ENCODE data around the gene FAM83E. TPM values are rescaled to one million over a fixed set of nuclear protein-coding genes. Genes with fewer than 3 reads are reported as not detected.

The FAM83E gene
- total RNA-seq, 1 experiment from 2014 or later = 8.8 TPM

DNA sequence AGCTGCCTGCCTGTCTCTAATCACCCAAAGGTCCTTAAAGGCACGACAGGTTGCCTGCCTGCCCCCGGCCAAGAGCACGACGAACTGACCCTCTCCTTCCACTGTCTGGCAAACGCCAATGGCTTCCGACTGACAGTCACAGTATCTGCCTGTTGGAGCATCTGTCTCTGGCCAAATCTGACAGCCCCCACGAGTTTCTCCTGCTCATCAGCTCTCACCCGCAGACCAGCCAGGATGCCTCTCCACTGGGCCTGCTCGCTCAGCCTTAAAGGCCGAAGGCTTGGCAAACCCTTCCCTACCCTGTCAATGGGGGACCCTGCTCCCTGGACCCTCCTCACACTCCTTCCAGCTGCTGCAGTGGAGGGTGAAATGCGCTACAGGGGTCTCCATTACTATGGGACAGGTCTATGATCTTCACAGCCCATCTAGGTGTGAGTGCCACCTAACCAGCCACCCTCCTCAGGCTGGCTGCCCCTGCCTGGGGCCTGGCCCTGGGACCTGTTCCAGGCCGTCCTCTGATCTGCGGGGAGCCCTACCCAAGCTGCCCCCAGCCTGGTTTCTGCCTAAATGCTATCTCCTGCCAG is 932 bp downstream of the FAM83E start (continued):
- TF ChIP-seq AFF4 (CRISPR knock-in tag; IDR thresholded peaks at IDR 0.05; ENCODE audit: borderline replicate concordance) (no peak), IRF2 (CRISPR knock-in tag; IDR thresholded peaks at IDR 0.05; ENCODE audit: borderline replicate concordance, low read depth) (no peak), ZNF396 (CRISPR knock-in tag; IDR thresholded peaks at IDR 0.05; ENCODE audit: borderline replicate concordance) (no peak), RORB (CRISPR knock-in tag; IDR thresholded peaks at IDR 0.05) (no peak), NR3C1 (CRISPR knock-in tag; conservative IDR thresholded peaks at IDR 0.05; ENCODE audit: low read depth) (no peak), NFE2L1 (CRISPR knock-in tag; IDR thresholded peaks at IDR 0.05) (no peak), CREM (CRISPR knock-in tag; IDR thresholded peaks at IDR 0.05) (no peak), ERG (CRISPR knock-in tag; IDR thresholded peaks at IDR 0.05) (peak; percentile 93), E2F4 (CRISPR knock-in tag; IDR thresholded peaks at IDR 0.05; ENCODE audit: borderline replicate concordance, low read depth) (no peak), PREB (CRISPR knock-in tag; IDR thresholded peaks at IDR 0.05; ENCODE audit: borderline replicate concordance) (no peak), PRRX2 (CRISPR knock-in tag; IDR thresholded peaks at IDR 0.05) (peak; percentile 92), JAZF1 (CRISPR knock-in tag; IDR thresholded peaks at IDR 0.05) (no peak), ETV6 (CRISPR knock-in tag; IDR thresholded peaks at IDR 0.05) (no peak), HMGXB4 (CRISPR knock-in tag; IDR thresholded peaks at IDR 0.05) (no peak), NFYB (CRISPR knock-in tag; conservative IDR thresholded peaks at IDR 0.05; ENCODE audit: low read depth) (no peak), E2F5 (CRISPR knock-in tag; IDR thresholded peaks at IDR 0.05) (no peak), PRDM15 (CRISPR knock-in tag; IDR thresholded peaks at IDR 0.05) (no peak)
- TF ChIP-seq, protein P1, sequence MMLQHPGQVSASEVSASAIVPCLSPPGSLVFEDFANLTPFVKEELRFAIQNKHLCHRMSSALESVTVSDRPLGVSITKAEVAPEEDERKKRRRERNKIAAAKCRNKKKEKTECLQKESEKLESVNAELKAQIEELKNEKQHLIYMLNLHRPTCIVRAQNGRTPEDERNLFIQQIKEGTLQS (CRISPR knock-in tag; conservative IDR thresholded peaks at IDR 0.05) = no peak
- TF ChIP-seq, protein P2, sequence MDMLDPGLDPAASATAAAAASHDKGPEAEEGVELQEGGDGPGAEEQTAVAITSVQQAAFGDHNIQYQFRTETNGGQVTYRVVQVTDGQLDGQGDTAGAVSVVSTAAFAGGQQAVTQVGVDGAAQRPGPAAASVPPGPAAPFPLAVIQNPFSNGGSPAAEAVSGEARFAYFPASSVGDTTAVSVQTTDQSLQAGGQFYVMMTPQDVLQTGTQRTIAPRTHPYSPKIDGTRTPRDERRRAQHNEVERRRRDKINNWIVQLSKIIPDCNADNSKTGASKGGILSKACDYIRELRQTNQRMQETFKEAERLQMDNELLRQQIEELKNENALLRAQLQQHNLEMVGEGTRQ (CRISPR knock-in tag; IDR thresholded peaks at IDR 0.05) = no peak
- TF ChIP-seq, protein P3, sequence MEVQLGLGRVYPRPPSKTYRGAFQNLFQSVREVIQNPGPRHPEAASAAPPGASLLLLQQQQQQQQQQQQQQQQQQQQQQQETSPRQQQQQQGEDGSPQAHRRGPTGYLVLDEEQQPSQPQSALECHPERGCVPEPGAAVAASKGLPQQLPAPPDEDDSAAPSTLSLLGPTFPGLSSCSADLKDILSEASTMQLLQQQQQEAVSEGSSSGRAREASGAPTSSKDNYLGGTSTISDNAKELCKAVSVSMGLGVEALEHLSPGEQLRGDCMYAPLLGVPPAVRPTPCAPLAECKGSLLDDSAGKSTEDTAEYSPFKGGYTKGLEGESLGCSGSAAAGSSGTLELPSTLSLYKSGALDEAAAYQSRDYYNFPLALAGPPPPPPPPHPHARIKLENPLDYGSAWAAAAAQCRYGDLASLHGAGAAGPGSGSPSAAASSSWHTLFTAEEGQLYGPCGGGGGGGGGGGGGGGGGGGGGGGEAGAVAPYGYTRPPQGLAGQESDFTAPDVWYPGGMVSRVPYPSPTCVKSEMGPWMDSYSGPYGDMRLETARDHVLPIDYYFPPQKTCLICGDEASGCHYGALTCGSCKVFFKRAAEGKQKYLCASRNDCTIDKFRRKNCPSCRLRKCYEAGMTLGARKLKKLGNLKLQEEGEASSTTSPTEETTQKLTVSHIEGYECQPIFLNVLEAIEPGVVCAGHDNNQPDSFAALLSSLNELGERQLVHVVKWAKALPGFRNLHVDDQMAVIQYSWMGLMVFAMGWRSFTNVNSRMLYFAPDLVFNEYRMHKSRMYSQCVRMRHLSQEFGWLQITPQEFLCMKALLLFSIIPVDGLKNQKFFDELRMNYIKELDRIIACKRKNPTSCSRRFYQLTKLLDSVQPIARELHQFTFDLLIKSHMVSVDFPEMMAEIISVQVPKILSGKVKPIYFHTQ (CRISPR knock-in tag; IDR thresholded peaks at IDR 0.05) = peak; percentile 86
